Activated CD8-positive, alpha-beta memory T cell treated with anti-CD3 and anti-CD28 coated beads for 36 hours (primary cell): Measurements from ENCODE around the gene MRM2. TPM values are rescaled to one million over a fixed set of nuclear protein-coding genes. Genes with fewer than 3 reads are reported as not detected.

Source experiments
- CTCF ChIA-PET: fragments of 350-600 bp; sonication (Branson Sonifier 250); formaldehyde crosslinking; loops from one replicate; lab custom pipeline; 2021; ENCODE audit warnings: antibody characterized with exemption; lab: Charles Lee
- POLR2A ChIA-PET: fragments of 350-600 bp; sonication (Branson Sonifier 250); formaldehyde crosslinking; loops from one replicate; lab custom pipeline; 2021; ENCODE audit warnings: antibody characterized with exemption; lab: Charles Lee
- total RNA-seq, 2 experiments: library from RNA; stranded (reverse); gene quantifications; one replicate each; pipeline ENCODE4 v1.2.3, GENCODE V29; 2021

MRM2 gene
- total RNA-seq, 2 experiments from 2014 or later, result 49.1 to 53.5 TPM

DNA sequence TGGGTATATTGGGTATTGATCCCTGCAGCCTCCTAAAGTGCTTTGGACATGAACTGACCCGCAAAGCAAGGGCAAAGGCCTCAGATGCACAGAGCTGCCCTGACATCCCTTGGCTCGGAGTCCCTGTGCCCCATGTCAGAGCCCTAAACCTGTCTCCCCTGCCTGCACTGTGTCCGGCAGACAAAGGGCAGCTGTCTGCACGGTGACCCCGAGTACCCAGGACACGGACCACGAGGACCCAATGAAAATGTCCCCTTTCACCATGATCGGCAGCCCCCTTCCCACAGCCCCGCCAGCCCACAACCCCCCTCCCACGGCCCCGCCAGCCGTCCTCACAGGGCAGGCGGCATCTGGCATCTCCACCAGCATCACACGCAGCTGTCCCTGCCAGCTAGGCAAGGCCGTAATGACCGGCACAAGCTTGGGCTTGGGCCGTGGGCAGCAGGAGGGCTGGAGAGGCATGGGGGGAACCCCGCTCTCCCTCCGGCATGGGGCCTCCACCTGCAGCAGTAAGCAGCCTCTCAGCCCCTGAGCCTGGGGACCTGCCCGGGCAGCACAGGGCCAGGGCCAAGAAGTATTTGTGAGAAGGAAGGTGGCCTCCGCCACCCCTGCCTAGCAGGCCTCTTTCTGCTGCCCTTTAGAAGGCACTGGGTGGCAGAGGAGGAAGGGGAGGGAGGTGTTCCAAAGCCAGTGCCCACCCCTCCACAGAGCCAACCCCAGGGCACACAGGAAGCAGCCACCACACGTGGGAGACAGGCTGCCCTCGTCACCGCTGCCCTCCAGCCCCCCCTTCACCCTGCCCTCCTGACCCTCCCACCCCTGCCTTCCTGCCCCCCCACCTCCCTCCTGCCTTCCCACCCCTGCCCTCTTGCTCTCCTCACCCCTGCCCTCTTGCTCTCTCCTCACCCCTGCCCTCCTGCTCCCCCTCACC, 10.1 kb upstream of the MRM2 start:
- ChIA-PET CTCF (no interaction called here), POLR2A (no interaction called here)

GRCh38 chr7:2251381-2251780, 9.4 kb upstream of the MRM2 start:
- ChIA-PET CTCF (no interaction called here), POLR2A (no interaction called here)

- POLR2A ChIA-PET, result no interaction called here
- CTCF ChIA-PET, result no interaction called here
Measured at GRCh38 chr7:2249744-2250323, 7.8 kb upstream of the MRM2 start.

DNA sequence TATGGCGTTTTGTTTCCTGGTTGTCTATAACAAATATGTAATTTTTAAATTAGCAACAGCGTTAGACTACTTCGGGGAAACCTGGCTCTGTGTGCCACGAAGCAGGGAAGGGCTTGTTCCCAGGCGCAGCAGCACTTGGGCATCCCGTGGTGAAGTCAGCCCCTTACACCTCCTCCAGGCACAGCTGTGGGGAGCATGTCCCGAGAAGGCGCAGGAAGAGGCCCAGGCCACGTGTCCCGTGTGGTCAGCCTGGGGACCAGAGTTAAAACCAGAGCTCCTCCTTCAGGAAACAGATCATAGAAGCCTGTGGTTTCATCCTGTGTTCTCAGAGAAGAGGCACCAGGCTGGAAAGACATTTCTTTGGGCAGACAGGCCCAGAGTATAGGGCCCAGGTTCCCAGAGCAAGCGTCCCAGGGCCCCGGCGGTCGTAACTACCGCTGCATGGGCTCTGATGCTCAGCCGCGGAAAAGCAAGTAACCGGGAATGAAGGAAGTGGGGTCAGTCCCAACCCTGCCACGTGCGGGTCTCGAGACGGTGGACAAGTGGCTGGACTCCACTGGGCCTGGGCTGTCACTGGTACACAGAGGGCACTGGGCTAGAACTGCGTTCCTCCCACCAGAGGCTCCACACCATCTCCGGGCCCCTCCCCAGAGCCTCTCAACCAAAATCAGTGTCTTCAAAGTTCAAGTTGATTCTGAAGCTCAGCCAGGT, 7.1 kb upstream of the MRM2 start:
- CTCF ChIA-PET, result interaction anchor here (0.6 to 1.2 kb wide), 4 partner anchors 27 to 262 kb away, joined by 3 to 5 read pairs (median 4); no protein-coding TSS in a partner anchor
- POLR2A ChIA-PET, result no interaction called here

GRCh38 chr7:2247141-2247995, 5.4 kb upstream of the MRM2 start:
- ChIA-PET CTCF (interaction anchor here (1.0 to 1.2 kb wide), 2 partner anchors 101 to 107 kb away, joined by 3 to 4 read pairs; partner anchors contain the start of gene EIF3B), POLR2A (no interaction called here)

- ChIA-PET CTCF (no interaction called here), POLR2A (no interaction called here)
Measured at GRCh38 chr7:2245883-2246675, 4.1 kb upstream of the MRM2 start.

- ChIA-PET CTCF (no interaction called here), POLR2A (interaction anchor here (1.1 kb wide), 1 partner anchor 15 kb away, joined by 3 read pairs; no protein-coding TSS in a partner anchor)
Measured at GRCh38 chr7:2244404-2244995, 2.5 kb upstream of the MRM2 start.

DNA sequence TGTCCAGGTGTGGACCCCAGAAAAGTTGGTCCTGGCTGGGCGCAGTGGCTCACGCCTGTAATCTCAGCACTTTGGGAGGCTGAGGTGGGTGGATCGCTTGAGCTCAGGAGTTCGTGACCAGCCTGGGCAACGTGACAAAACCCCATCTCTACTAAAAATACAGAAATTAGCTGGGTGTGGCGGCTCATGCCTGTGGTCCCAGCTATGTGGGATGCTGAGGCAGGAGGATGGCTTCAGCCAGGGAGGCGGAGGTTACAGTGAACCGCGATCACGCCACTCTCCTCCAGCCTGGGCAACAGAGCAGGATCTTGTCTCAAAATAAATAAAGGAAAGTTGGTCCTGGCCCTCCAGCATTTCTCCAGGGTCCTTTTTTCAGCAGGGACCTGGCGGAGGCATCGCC, 1.5 kb upstream of the MRM2 start:
- ChIA-PET POLR2A (no interaction called here), CTCF (interaction anchor here (2.4 kb wide), 1 partner anchor 104 kb away, joined by 7 read pairs; no protein-coding TSS in a partner anchor)

DNA sequence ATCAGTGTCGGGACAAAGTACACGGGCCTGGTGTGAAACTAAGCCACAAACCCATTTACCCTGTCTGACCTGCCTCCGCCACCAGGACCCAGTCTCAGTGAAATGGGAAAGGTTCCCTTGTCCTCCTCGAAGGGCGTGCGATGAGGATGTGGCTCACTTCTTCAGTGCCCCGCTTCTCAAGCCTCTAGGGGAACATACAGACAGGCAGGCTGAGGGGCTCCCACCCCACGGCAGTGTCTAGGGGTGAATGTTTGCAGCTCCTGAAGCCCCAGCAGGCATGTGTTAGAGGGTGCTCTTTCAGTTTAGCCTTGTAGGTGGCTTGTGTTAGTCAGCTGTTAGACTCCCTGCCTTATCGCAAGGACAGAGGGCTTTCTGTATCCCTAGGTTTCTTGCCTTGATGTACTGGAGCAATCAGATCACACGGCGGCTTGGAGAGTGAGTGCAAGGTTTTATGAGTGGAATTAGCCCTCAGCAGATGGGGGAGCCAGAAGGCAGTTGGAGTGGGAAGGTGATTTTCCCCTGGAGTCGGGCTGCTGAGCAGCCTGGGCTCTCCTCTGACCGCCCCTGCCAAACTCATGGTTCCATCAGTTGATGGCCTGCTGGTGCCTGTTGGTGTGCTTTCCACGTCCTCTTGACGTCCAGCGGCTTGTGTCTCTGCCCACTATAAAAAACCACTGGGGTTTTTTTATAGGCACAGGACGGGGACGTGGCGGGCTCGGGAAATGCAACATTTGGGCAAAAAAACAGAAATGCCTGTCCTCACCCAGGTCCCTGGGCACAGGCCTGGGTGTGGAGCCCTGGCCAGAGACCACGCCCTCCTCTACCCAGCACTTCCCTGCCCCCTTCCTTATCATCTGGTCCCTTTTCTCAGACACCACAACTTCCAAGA, 780 bp upstream of the MRM2 start:
- POLR2A ChIA-PET, result no interaction called here
- CTCF ChIA-PET, result interaction anchor here (0.9 to 2.4 kb wide), 3 partner anchors 18 to 105 kb away, joined by 3 to 7 read pairs (median 3); no protein-coding TSS in a partner anchor

DNA sequence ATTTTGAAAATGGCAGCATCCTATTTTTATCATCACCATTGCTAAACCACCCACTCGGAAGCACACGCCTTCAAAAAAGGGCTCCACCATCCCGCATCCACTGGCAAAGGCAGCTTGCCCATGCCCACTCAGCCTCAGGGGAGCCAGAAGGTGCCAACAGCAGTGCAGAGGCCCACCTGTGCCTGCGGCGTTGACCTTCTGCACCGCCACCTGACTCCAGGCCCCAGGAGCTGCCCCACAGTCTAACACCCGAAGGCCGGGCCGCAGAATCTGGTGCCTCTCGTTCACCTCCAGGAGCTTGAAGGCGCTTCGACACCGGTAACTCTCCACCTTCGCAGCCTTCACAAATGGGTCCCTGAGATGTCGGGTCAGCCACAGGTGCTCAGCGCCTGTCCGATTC, 2.8 kb downstream of the MRM2 start:
- POLR2A ChIA-PET, result interaction anchor here (0.6 kb wide), 1 partner anchor 616 kb away, joined by 7 read pairs; no protein-coding TSS in a partner anchor
- CTCF ChIA-PET, result no interaction called here

- ChIA-PET CTCF (no interaction called here), POLR2A (no interaction called here)
Measured at GRCh38 chr7:2237109-2237602, 4.8 kb downstream of the MRM2 start.

DNA sequence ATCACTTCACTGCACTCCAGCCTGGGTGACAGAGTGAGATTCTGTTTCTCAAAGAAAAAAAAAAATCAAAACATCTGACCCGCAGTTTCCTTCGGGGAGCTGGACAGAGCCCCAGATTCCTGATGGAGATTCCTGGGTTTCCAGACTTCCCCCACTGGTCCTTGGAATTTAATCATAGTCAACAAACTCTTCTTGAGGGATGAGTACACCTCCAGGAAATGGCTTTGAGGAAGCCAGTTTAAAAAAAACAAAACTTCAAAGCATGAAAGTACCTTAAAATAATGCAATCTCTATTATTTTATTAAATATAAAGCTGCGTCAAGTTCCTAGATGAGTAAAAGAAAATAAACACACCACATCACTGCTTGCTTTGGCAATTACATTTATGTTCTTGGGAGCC, 8.1 kb downstream of the MRM2 start:
- ChIA-PET POLR2A (no interaction called here), CTCF (no interaction called here)

GRCh38 chr7:2232766-2233520, 9.1 kb downstream of the MRM2 start, which contains the start of gene MAD1L1:
Gene MAD1L1 (minus strand): TSS chr7:2232945. CDS start chr7:2230133, 2,812 bp downstream.
- ChIA-PET CTCF (no interaction called here), POLR2A (interaction anchor here (1.3 to 1.5 kb wide), 2 partner anchors 8 to 121 kb away, joined by 5 to 9 read pairs; partner anchors contain the start of gene EIF3B)

DNA sequence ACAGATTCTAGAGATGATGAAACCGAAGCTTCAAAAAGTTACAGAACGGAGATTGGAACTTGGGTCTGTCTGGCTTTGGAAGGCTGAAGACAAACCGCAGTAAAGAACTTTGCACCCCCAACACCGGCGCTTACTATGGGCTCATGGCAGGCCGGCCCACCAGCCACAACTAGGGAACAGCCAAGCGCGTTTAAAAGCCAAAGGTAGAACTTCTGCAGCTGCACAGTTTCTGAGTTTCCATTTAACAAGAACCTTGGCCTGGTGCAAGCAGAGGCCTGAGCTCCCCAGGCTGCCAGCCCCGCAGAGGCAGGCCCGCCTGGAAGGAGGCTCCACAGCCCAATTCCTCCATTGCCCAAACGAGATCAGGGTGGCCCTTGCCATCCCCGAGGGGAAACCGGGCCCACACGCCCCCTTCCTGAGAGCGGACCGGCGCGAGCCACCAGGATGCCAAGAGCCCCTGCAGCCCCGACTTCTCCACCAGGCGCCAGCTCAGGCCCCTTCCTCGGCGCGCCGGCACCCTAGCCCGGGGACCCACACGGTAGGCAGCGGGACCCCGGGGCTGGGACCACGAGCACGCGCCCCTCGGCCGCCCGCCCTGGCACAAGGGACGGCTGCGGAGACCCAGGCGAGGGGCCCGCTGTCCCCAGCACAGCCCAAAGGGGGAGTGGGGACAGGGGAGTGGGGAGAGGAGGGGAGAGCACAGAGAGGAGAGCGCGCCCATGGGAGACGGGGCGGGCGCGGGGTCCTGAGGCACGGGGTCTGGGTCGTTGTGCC, 9.8 kb downstream of the MRM2 start:
- POLR2A ChIA-PET, result interaction anchor here (1.3 to 1.5 kb wide), 2 partner anchors 9 to 122 kb away, joined by 5 to 9 read pairs; partner anchors contain the start of gene EIF3B
- CTCF ChIA-PET, result no interaction called here

- POLR2A ChIA-PET, result no interaction called here
- CTCF ChIA-PET, result no interaction called here
Measured at GRCh38 chr7:2230882-2231281, 11.1 kb downstream of the MRM2 start.
